Neural cell (in vitro differentiated cells): ENCODE measurements around the gene KRTAP10-11. TPM values are rescaled to one million over a fixed set of nuclear protein-coding genes. Genes with fewer than 3 reads are reported as not detected.

Experiments
- H2AFZ ChIP-seq: fragments of 200-600, 300-800 bp; sonication (generic), shearing (Covaris generic); 2 replicates; pipeline ENCODE4 v1.6.0; 2014; ENCODE audit warnings: low read depth, mild to moderate bottlenecking, antibody characterized with exemption, low read length, moderate library complexity
- H3F3A ChIP-seq: fragments of 200-600 bp; shearing (Covaris generic); 2 replicates; pipeline ENCODE4 v1.6.1; 2016; ENCODE audit warnings: mild to moderate bottlenecking, moderate library complexity, mixed read lengths, antibody characterized with exemption, low read length; ENCODE audit not compliant: insufficient read depth, poor library complexity, severe bottlenecking
- H3K27ac ChIP-seq: fragments of 200-600, 300-800 bp; sonication (generic), shearing (Covaris generic); 2 replicates; pipeline ENCODE4 v1.5.1; 2014; ENCODE audit warnings: mild to moderate bottlenecking, low read length, moderate library complexity
- H3K27me3 ChIP-seq: fragments of 300-800, 200-600 bp; sonication (generic), shearing (Covaris generic); 2 replicates; pipeline ENCODE4 v1.6.0; 2014; ENCODE audit warnings: mild to moderate bottlenecking, low read depth, low read length, moderate library complexity; ENCODE audit not compliant: insufficient read depth
- H3K36me3 ChIP-seq: fragments of 300-800, 200-600 bp; sonication (generic), shearing (Covaris generic); 2 replicates; pipeline ENCODE4 v1.5.1; 2014; ENCODE audit warnings: mild to moderate bottlenecking, antibody characterized with exemption, low read length, moderate library complexity; ENCODE audit not compliant: insufficient read depth
- H3K4me2 ChIP-seq: fragments of 300-800, 200-600 bp; sonication (generic), shearing (Covaris generic); 2 replicates; pipeline ENCODE4 v1.6.0; 2014; ENCODE audit warnings: mild to moderate bottlenecking, low read length
- H3K4me3 ChIP-seq: fragments of 300-800, 200-600 bp; sonication (generic), shearing (Covaris generic); 2 replicates; pipeline ENCODE4 v1.5.1; 2014; ENCODE audit warnings: mild to moderate bottlenecking, low read length, moderate library complexity
- H3K79me2 ChIP-seq: fragments of 200-600 bp; shearing (Covaris generic); replicated peaks from 2 replicates; pipeline ENCODE4 v1.6.0; 2014; ENCODE audit warnings: mild to moderate bottlenecking, low read length, moderate library complexity; ENCODE audit not compliant: insufficient read depth
- H3K9ac ChIP-seq: fragments of 300-800, 200-600 bp; sonication (generic), shearing (Covaris generic); 2 replicates; pipeline ENCODE4 v1.6.1; 2016; ENCODE audit warnings: mild to moderate bottlenecking, low read length, mixed read lengths
- H3K9me2 ChIP-seq: fragments of 200-600 bp; shearing (Covaris generic); 2 replicates; pipeline ENCODE4 v1.6.1; 2016; ENCODE audit warnings: mild to moderate bottlenecking, low read length, mixed read lengths; ENCODE audit not compliant: insufficient read depth
- H3K9me3 ChIP-seq: fragments of 200-600, 300-800 bp; sonication (generic), shearing (Covaris generic); 2 replicates; pipeline ENCODE4 v1.6.1; 2016; ENCODE audit warnings: mild to moderate bottlenecking, mixed run types, low read length, moderate library complexity, mixed read lengths
- H4K20me1 ChIP-seq: fragments of 200-600 bp; shearing (Covaris generic); 2 replicates; pipeline ENCODE4 v1.6.1; 2016; ENCODE audit warnings: mild to moderate bottlenecking, mixed run types; ENCODE audit not compliant: insufficient read depth
- CTCF ChIP-seq: fragments of 450-650 bp; IDR thresholded peaks from 2 replicates; pipeline ENCODE4 v1.5.1; 2014; ENCODE audit warnings: antibody characterized with exemption, mild to moderate bottlenecking, moderate library complexity; ENCODE audit not compliant: poor library complexity, severe bottlenecking
- EP300 ChIP-seq: fragments of 450-650 bp; conservative IDR thresholded peaks from 2 replicates; pipeline ENCODE4 v1.6.1; 2014; ENCODE audit warnings: antibody characterized with exemption, mild to moderate bottlenecking, moderate library complexity; ENCODE audit not compliant: poor library complexity, severe bottlenecking
- EZH2 ChIP-seq: fragments of 200-600, 300-800 bp; shearing (Covaris generic), sonication (generic); IDR thresholded peaks from 2 replicates; pipeline ENCODE4 v1.6.1; 2014; ENCODE audit warnings: antibody characterized with exemption, low read length, borderline replicate concordance, mild to moderate bottlenecking; ENCODE audit not compliant: insufficient read depth, poor library complexity, severe bottlenecking
- MXI1 ChIP-seq: fragments of 450-650 bp; conservative IDR thresholded peaks from 2 replicates; pipeline ENCODE4 v1.6.1; 2014; ENCODE audit warnings: antibody characterized with exemption, mild to moderate bottlenecking; ENCODE audit not compliant: poor library complexity, severe bottlenecking
- POLR2AphosphoS5 ChIP-seq: IDR thresholded peaks from 2 replicates; pipeline ENCODE4 v1.6.1; 2012
- RAD21 ChIP-seq: fragments of 450-650 bp; conservative IDR thresholded peaks from 2 replicates; pipeline ENCODE4 v1.6.1; 2014; ENCODE audit warnings: antibody characterized with exemption, mild to moderate bottlenecking, moderate library complexity
- REST ChIP-seq: IDR thresholded peaks from 2 replicates; pipeline ENCODE4 v1.6.1; 2012; ENCODE audit warnings: borderline replicate concordance
- SMC3 ChIP-seq: fragments of 450-650 bp; conservative IDR thresholded peaks from 2 replicates; pipeline ENCODE4 v1.6.1; 2014; ENCODE audit warnings: antibody characterized with exemption, mild to moderate bottlenecking, moderate library complexity; ENCODE audit not compliant: poor library complexity
- TAF1 ChIP-seq: IDR thresholded peaks from 2 replicates; pipeline ENCODE4 v1.6.1; 2012; ENCODE audit warnings: low read depth
- polyA plus RNA-seq: library from polyadenylated mRNA; depleted of rRNA; stranded (reverse); fragments of >200 nt; gene quantifications from 2 replicates; pipeline ENCODE4 v1.2.3, GENCODE V29; 2014

KRTAP10-11 gene
- polyA plus RNA-seq, 1 donor from 2014 or later: not detected

- Histone ChIP-seq H4K20me1 (no peaks in the 10 kb centered on the region), H3K9ac (no peak overlapping the region), H3K27ac (no peak overlapping the region), H3K36me3 (no peaks in the 10 kb centered on the region), H2AFZ (no peak overlapping the region), H3K27me3 (no peaks in the 10 kb centered on the region), H3K9me3 (no peaks in the 10 kb centered on the region), H3K4me2 (no peak overlapping the region), H3K4me3 (no peak overlapping the region), H3K79me2 (no peaks in the 10 kb centered on the region), H3K9me2 (no peaks in the 10 kb centered on the region), H3F3A (no peaks in the 10 kb centered on the region)
- TF ChIP-seq CTCF (no peak), MXI1 (no peak), EZH2 (no peak), REST (no peak), TAF1 (no peak), SMC3 (no peak), POLR2AphosphoS5 (no peak), RAD21 (no peak), EP300 (no peak)
Measured at GRCh38 chr21:44677881-44678280, 31.7 kb downstream of the KRTAP10-11 start.

GRCh38 chr21:44681152-44681551 is 34.9 kb downstream of the KRTAP10-11 start:
- Histone ChIP-seq H4K20me1 (no peaks in the 10 kb centered on the region), H3K9me2 (no peaks in the 10 kb centered on the region)
- no peak for TF ChIP-seq POLR2AphosphoS5
- TF ChIP-seq TAF1: no peak
- TF ChIP-seq RAD21: no peak
- TF ChIP-seq REST: no peak
- no peak for TF ChIP-seq EZH2
- TF ChIP-seq SMC3: no peak
- TF ChIP-seq CTCF: no peak
- TF ChIP-seq MXI1: no peak
- TF ChIP-seq EP300: no peak

More at GRCh38 chr21:44681152-44681551, 34.9 kb downstream of the KRTAP10-11 start:
- Histone ChIP-seq H3K4me2 (no peak overlapping the region), H3K9me3 (no peaks in the 10 kb centered on the region), H2AFZ (no peak overlapping the region), H3K36me3 (no peaks in the 10 kb centered on the region), H3K4me3 (no peak overlapping the region), H3K27me3 (no peaks in the 10 kb centered on the region), H3K9ac (no peak overlapping the region), H3K27ac (no peak overlapping the region), H3K79me2 (no peaks in the 10 kb centered on the region), H3F3A (no peaks in the 10 kb centered on the region)
